Glutamatergic neuron (in vitro differentiated cells): ENCODE measurements around the gene ATP6V0D1. TPM values are rescaled to one million over a fixed set of nuclear protein-coding genes. Genes with fewer than 3 reads are reported as not detected.

Experiments used
- DNase-seq: peaks from one replicate; pipeline ENCODE4 v3.0.0; 2022
- H3K27ac Mint-ChIP-seq: one replicate; pipeline ENCODE4 v1.8.0; 2020; ENCODE audit warnings: mild to moderate bottlenecking, mixed read lengths, inconsistent platforms; ENCODE audit not compliant: unreplicated experiment
- H3K27me3 Mint-ChIP-seq: one replicate; pipeline ENCODE4 v1.8.0; 2020; ENCODE audit warnings: mild to moderate bottlenecking, moderate library complexity, mixed read lengths, inconsistent platforms; ENCODE audit not compliant: unreplicated experiment
- H3K36me3 Mint-ChIP-seq: one replicate; pipeline ENCODE4 v1.8.0; 2020; ENCODE audit warnings: mild to moderate bottlenecking, mixed read lengths, inconsistent platforms; ENCODE audit not compliant: unreplicated experiment
- H3K4me1 Mint-ChIP-seq: one replicate; pipeline ENCODE4 v1.8.0; 2020; ENCODE audit warnings: mild to moderate bottlenecking, low read depth, mixed read lengths, inconsistent platforms; ENCODE audit not compliant: unreplicated experiment
- H3K4me3 Mint-ChIP-seq: one replicate; pipeline ENCODE4 v1.8.0; 2020; ENCODE audit warnings: mild to moderate bottlenecking, mixed read lengths, inconsistent platforms; ENCODE audit not compliant: unreplicated experiment
- H3K9me3 Mint-ChIP-seq: one replicate; pipeline ENCODE4 v1.8.0; 2020; ENCODE audit warnings: mild to moderate bottlenecking, moderate library complexity, mixed read lengths, inconsistent platforms; ENCODE audit not compliant: unreplicated experiment
- total RNA-seq: library from RNA; stranded (reverse); fragmentation: NEBNext Ultra II Directional; extraction: Animal tissue kit (Norgen Biotek cat#: 25700); gene quantifications from one replicate; pipeline ENCODE4 v1.2.1, GENCODE V29; 2021; ENCODE audit not compliant: unreplicated experiment
- TF ChIP-seq, protein P1 (sequence below): fragments of 200-600 bp; sonication (generic); IDR thresholded peaks from one replicate; pipeline ENCODE4 v1.5.0; 2021; ENCODE audit not compliant: partially characterized antibody, unreplicated experiment

Gene ATP6V0D1
- total RNA-seq, 1 donor from 2014 or later: 111 TPM

DNA sequence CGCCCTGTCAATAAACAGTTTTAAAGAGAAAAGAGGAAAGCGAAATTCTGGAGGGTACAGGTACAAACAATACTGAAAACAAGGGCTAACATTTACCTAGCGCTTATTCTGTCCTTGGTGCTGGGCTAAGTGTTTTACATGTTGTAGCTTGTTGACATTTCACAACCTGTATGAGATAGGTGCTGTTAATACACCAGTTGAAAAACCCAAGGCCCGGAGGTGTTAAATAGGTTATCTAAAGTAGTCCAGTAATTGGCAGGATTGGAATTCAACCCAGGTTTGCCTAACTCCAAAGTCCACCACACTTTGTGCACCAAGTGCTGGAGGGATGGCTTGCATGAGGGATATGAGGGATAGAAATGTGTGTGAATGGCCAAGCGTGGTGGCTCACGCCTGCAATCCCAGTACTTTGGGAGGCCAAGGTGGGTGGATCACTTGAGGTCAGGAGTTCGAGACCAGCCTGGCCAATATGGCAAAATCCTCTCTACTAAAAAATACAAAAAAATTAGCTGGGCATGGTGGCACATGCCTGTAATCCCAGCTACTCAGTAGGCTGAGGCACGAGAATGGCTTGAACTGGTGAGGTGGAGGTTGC lies 2.9 kb downstream of the ATP6V0D1 start:
- no peaks in the 10 kb centered on the region for H3K36me3 Mint-ChIP-seq
- H3K4me3 Mint-ChIP-seq: no peak overlapping the region
- no peak overlapping the region for H3K27ac Mint-ChIP-seq
- no peaks in the 10 kb centered on the region for H3K27me3 Mint-ChIP-seq
- peaks cover 9% of the 10 kb centered on the region for H3K4me1 Mint-ChIP-seq
- DNase-seq: no peak
- H3K9me3 Mint-ChIP-seq: peaks cover 3% of the 10 kb centered on the region
- TF ChIP-seq, protein P1, sequence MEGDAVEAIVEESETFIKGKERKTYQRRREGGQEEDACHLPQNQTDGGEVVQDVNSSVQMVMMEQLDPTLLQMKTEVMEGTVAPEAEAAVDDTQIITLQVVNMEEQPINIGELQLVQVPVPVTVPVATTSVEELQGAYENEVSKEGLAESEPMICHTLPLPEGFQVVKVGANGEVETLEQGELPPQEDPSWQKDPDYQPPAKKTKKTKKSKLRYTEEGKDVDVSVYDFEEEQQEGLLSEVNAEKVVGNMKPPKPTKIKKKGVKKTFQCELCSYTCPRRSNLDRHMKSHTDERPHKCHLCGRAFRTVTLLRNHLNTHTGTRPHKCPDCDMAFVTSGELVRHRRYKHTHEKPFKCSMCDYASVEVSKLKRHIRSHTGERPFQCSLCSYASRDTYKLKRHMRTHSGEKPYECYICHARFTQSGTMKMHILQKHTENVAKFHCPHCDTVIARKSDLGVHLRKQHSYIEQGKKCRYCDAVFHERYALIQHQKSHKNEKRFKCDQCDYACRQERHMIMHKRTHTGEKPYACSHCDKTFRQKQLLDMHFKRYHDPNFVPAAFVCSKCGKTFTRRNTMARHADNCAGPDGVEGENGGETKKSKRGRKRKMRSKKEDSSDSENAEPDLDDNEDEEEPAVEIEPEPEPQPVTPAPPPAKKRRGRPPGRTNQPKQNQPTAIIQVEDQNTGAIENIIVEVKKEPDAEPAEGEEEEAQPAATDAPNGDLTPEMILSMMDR: no peak

DNA sequence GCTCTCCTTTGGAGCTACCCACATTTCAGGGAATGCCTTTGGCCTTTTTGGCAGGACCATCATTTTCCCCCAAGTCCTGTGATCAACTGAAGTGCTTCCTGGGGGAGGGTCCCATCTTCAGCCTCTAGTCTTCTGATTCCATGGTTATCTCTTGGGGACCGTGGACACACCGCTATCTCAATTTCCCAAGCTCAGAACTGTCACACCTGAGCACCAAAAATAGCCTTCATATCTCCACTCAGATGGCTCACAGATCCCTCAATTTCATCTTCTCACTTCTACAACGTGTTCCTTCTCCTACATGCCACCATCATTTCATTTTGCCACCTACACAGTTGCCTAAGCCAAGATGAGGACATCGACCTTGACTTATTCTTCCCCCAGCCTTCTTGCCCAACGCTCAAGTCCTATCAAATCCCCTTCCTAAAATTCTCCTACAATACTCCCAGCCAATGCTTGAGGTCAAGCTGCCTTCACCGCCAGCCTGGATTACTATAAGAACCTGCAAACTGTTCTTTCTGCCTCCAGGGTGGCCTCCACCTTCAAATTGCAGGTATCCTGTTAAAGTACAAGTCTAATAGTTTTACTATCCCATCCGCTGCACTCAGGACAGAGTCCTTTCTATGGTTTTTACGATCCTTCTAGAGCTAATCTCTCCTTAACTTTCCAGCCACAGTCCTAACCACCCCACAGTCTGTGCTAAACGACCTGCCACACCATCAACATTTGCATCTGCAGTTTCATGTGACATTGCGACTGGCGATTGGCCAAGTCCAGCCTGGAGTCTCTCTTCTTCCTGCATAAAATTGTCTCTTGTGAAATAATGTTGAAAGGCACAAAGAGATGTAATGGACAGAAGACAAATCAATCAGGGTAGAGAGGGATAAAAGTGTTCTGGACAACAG lies 6.2 kb downstream of the ATP6V0D1 start:
- Mint-ChIP-seq H3K27me3 (no peaks in the 10 kb centered on the region), H3K4me3 (no peak overlapping the region), H3K36me3 (no peaks in the 10 kb centered on the region), H3K27ac (no peak overlapping the region), H3K9me3 (no peaks in the 10 kb centered on the region), H3K4me1 (peaks cover 5% of the 10 kb centered on the region)
- TF ChIP-seq, protein P1: no peak
- no peak for DNase-seq

DNA sequence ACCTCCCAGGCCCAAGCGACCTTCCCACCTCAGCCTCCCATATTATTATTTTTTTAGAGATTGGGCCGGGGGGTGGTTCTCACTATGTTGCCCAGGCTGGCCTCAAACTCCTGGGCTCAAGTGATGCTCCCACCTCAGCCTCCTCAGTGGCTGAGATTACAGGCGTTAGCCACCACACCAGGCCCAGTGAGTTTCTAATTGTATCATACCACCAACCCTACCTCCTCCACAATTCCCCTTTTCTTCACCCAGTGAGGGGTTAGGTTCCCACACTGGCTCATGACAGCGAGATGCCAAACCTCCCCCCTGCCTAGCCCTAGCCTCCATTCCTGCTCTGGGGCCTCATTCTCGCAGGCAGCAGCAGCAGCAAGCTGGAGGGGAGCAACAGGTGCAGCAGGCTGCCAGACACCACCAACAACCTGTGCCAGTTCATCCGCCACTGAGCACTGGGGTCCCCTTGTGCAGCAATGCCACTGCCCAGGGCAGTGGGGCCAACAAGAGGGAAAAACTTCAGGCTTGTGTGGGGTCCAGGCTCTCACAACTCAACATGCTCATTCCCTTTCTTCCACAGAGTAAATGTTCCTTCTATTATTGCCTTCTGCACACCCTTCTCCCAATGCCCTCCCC lies 9.1 kb downstream of the ATP6V0D1 start:
- Mint-ChIP-seq H3K36me3 (no peaks in the 10 kb centered on the region), H3K27ac (no peak overlapping the region), H3K4me1 (peaks cover 1% of the 10 kb centered on the region), H3K9me3 (no peaks in the 10 kb centered on the region), H3K27me3 (no peaks in the 10 kb centered on the region), H3K4me3 (no peak overlapping the region)
- TF ChIP-seq, protein P1: no peak
- DNase-seq: no peak

DNA sequence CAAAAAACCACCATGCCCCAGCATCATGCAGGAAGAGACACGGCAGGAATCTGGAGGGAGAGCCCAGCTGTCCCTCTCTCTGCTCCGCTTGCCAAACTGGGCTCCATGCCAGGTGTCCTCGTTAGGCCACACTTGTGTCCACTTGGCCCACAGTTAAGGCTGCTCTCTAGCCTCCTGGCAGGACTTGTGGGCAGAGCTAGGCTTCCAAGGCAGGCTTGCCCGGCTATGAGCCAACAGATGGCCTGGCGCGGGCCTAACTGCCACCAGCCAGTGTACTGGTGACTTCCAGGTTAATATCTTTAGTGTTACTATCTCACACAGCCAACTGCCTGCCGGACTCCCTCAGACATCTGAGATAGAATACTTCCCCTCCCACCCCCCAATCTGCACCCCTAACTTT lies 10.6 kb downstream of the ATP6V0D1 start:
- no peak overlapping the region for H3K4me3 Mint-ChIP-seq
- H3K27me3 Mint-ChIP-seq: peaks cover 2% of the 10 kb centered on the region
- no peaks in the 10 kb centered on the region for H3K36me3 Mint-ChIP-seq
- H3K9me3 Mint-ChIP-seq: no peaks in the 10 kb centered on the region
- no peak overlapping the region for H3K27ac Mint-ChIP-seq
- no peak for DNase-seq
- TF ChIP-seq, protein P1: no peak
- peaks cover 3% of the 10 kb centered on the region for H3K4me1 Mint-ChIP-seq
